Measurements from ENCODE around the gene SNX8.
A peak's percentile ranks its signal among the peaks of the same experiment; 100 is the strongest.

Gene SNX8

GRCh38 chr7:2248984-2249694, 65.1 kb downstream of the SNX8 start:
- no CpG with 5 or more reads among the region's 24 CpGs for WGBS (ENCODE audit: extremely low coverage, insufficient coverage, insufficient read length)
- peaks cover 6 to 27% of the 10 kb centered on the region in 2 experiments for H3K36me3 ChIP-seq (ENCODE audit: control insufficient read depth in 1 of 2, insufficient read depth in 2 of 2, low read length in 2 of 2)
- H2BK120ac ChIP-seq (ENCODE audit: insufficient read depth, low read length, poor library complexity): no peak overlapping the region
- no peak overlapping the region for H3K9ac ChIP-seq (ENCODE audit: low read length)
- no peak overlapping the region for H4K8ac ChIP-seq (ENCODE audit: low read depth, low read length)
- no peak overlapping the region for H3K23ac ChIP-seq (ENCODE audit: low read length)
- peaks cover 2% of the 10 kb centered on the region for H3K79me1 ChIP-seq (ENCODE audit: low read length)
- no peak overlapping the region for H3K4me2 ChIP-seq (ENCODE audit: low read length)
- no peak overlapping the region for H4K12ac ChIP-seq (ENCODE audit: low read depth, low read length)
- no peaks in the 10 kb centered on the region for H3K9me3 ChIP-seq (ENCODE audit: insufficient read depth, low read depth, low read length)
- H3K27me3 ChIP-seq (ENCODE audit: insufficient read depth, low read length): no peaks in the 10 kb centered on the region
- peak; percentile 4 to 38 for DNase-seq
- H3K79me2 ChIP-seq (ENCODE audit: control insufficient read depth, insufficient read depth, low read length, poor library complexity): no peaks in the 10 kb centered on the region
- H2BK5ac ChIP-seq (ENCODE audit: low read depth, low read length, poor library complexity): no peak overlapping the region
- H3K4me3 ChIP-seq (ENCODE audit: low read depth, low read length): no peak overlapping the region
- no peak overlapping the region for H4K91ac ChIP-seq (ENCODE audit: low read depth, low read length)
- H3K4ac ChIP-seq (ENCODE audit: low read depth, low read length): no peak overlapping the region
- H3K4me1 ChIP-seq (ENCODE audit: control insufficient read depth in 1 of 2, insufficient read depth in 2 of 2, low read length in 2 of 2): no peaks in the 10 kb centered on the region
- no peak overlapping the region for H2BK12ac ChIP-seq (ENCODE audit: low read length)
- no peak overlapping the region for H3K14ac ChIP-seq (ENCODE audit: low read length)
- H3K27ac ChIP-seq (ENCODE audit: low read depth, low read length): peak overlapping the region; percentile 2
- no peak overlapping the region for H2AFZ ChIP-seq (ENCODE audit: insufficient read depth, low read length, poor library complexity)
- H2AK5ac ChIP-seq (ENCODE audit: low read length): no peak overlapping the region
- H3K18ac ChIP-seq (ENCODE audit: low read length): no peak overlapping the region

- Histone ChIP-seq H3K9ac (ENCODE audit: low read length) (no peak overlapping the region), H3K36me3 (ENCODE audit: control insufficient read depth in 1 of 2, insufficient read depth in 2 of 2, low read length in 2 of 2) (peaks cover 6 to 18% of the 10 kb centered on the region in 2 experiments), H3K4me1 (ENCODE audit: control insufficient read depth in 1 of 2, insufficient read depth in 2 of 2, low read length in 2 of 2) (peaks cover 4 to 5% of the 10 kb centered on the region in 2 experiments), H2AK5ac (ENCODE audit: low read length) (no peak overlapping the region), H3K4me2 (ENCODE audit: low read length) (no peak overlapping the region), H2BK5ac (ENCODE audit: low read depth, low read length, poor library complexity) (no peak overlapping the region), H4K8ac (ENCODE audit: low read depth, low read length) (no peak overlapping the region), H2AFZ (ENCODE audit: insufficient read depth, low read length, poor library complexity) (no peak overlapping the region), H3K27ac (ENCODE audit: low read depth, low read length) (no peak overlapping the region), H3K79me1 (ENCODE audit: low read length) (peaks cover 2% of the 10 kb centered on the region), H2BK120ac (ENCODE audit: insufficient read depth, low read length, poor library complexity) (no peak overlapping the region), H3K27me3 (ENCODE audit: insufficient read depth, low read length) (no peaks in the 10 kb centered on the region), H3K79me2 (ENCODE audit: control insufficient read depth, insufficient read depth, low read length, poor library complexity) (no peaks in the 10 kb centered on the region), H4K12ac (ENCODE audit: low read depth, low read length) (no peak overlapping the region), H4K91ac (ENCODE audit: low read depth, low read length) (no peak overlapping the region), H3K4me3 (ENCODE audit: low read depth, low read length) (no peak overlapping the region), H2BK12ac (ENCODE audit: low read length) (no peak overlapping the region), H3K23ac (ENCODE audit: low read length) (no peak overlapping the region), H3K14ac (ENCODE audit: low read length) (no peak overlapping the region), H3K9me3 (ENCODE audit: insufficient read depth, low read depth, low read length) (no peaks in the 10 kb centered on the region), H3K18ac (ENCODE audit: low read length) (no peak overlapping the region), H3K4ac (ENCODE audit: low read depth, low read length) (no peak overlapping the region)
- DNase-seq: peak in 1 of 2 donors; percentile 30
- no CpG with 5 or more reads among the region's 36 CpGs for WGBS (ENCODE audit: extremely low coverage, insufficient coverage, insufficient read length)
These were observed 66.9 kb downstream of the SNX8 start for GRCh38 chr7:2247141-2247995.

- no peak overlapping the region for H2BK120ac ChIP-seq (ENCODE audit: insufficient read depth, low read length, poor library complexity)
- H3K9me3 ChIP-seq (ENCODE audit: insufficient read depth, low read depth, low read length): no peaks in the 10 kb centered on the region
- no CpG with 5 or more reads among the region's 22 CpGs for WGBS (ENCODE audit: extremely low coverage, insufficient coverage, insufficient read length)
- H3K9ac ChIP-seq (ENCODE audit: low read length): no peak overlapping the region
- peaks cover 7 to 8% of the 10 kb centered on the region in 2 experiments for H3K4me1 ChIP-seq (ENCODE audit: control insufficient read depth in 1 of 2, insufficient read depth in 2 of 2, low read length in 2 of 2)
- H3K27me3 ChIP-seq (ENCODE audit: insufficient read depth, low read length): no peaks in the 10 kb centered on the region
- H4K12ac ChIP-seq (ENCODE audit: low read depth, low read length): no peak overlapping the region
- H2BK5ac ChIP-seq (ENCODE audit: low read depth, low read length, poor library complexity): no peak overlapping the region
- no peak overlapping the region for H3K4me2 ChIP-seq (ENCODE audit: low read length)
- H4K91ac ChIP-seq (ENCODE audit: low read depth, low read length): no peak overlapping the region
- no peak overlapping the region for H3K4ac ChIP-seq (ENCODE audit: low read depth, low read length)
- peaks cover 3 to 12% of the 10 kb centered on the region in 2 experiments for H3K36me3 ChIP-seq (ENCODE audit: control insufficient read depth in 1 of 2, insufficient read depth in 2 of 2, low read length in 2 of 2)
- no peak overlapping the region for H3K18ac ChIP-seq (ENCODE audit: low read length)
- H3K27ac ChIP-seq (ENCODE audit: low read depth, low read length): no peak overlapping the region
- peaks cover 6% of the 10 kb centered on the region for H3K79me2 ChIP-seq (ENCODE audit: control insufficient read depth, insufficient read depth, low read length, poor library complexity)
- no peak for DNase-seq
- H4K8ac ChIP-seq (ENCODE audit: low read depth, low read length): no peak overlapping the region
- peaks cover 9% of the 10 kb centered on the region for H3K79me1 ChIP-seq (ENCODE audit: low read length)
- no peak overlapping the region for H3K4me3 ChIP-seq (ENCODE audit: low read depth, low read length)
- H3K23ac ChIP-seq (ENCODE audit: low read length): no peak overlapping the region
- no peak overlapping the region for H2BK12ac ChIP-seq (ENCODE audit: low read length)
- no peak overlapping the region for H2AFZ ChIP-seq (ENCODE audit: insufficient read depth, low read length, poor library complexity)
- H2AK5ac ChIP-seq (ENCODE audit: low read length): no peak overlapping the region
- no peak overlapping the region for H3K14ac ChIP-seq (ENCODE audit: low read length)
These were observed 68.2 kb downstream of the SNX8 start for GRCh38 chr7:2245883-2246675.

GRCh38 chr7:2244404-2244995, 69.7 kb downstream of the SNX8 start:
- no peak overlapping the region for H3K14ac ChIP-seq (ENCODE audit: low read length)
- no peak overlapping the region for H3K4me3 ChIP-seq (ENCODE audit: low read depth, low read length)
- H3K4me2 ChIP-seq (ENCODE audit: low read length): no peak overlapping the region
- no peak overlapping the region for H2BK5ac ChIP-seq (ENCODE audit: low read depth, low read length, poor library complexity)
- peaks cover 6 to 8% of the 10 kb centered on the region in 2 experiments for H3K36me3 ChIP-seq (ENCODE audit: control insufficient read depth in 1 of 2, insufficient read depth in 2 of 2, low read length in 2 of 2)
- WGBS (ENCODE audit: extremely low coverage, insufficient coverage, insufficient read length): no CpG with 5 or more reads among the region's 25 CpGs
- no peaks in the 10 kb centered on the region for H3K9me3 ChIP-seq (ENCODE audit: insufficient read depth, low read depth, low read length)
- H4K8ac ChIP-seq (ENCODE audit: low read depth, low read length): no peak overlapping the region
- peak overlapping the region; percentile 17 for H4K12ac ChIP-seq (ENCODE audit: low read depth, low read length)
- peaks cover 6% of the 10 kb centered on the region for H3K79me2 ChIP-seq (ENCODE audit: control insufficient read depth, insufficient read depth, low read length, poor library complexity)
- peaks cover 8 to 9% of the 10 kb centered on the region in 2 experiments for H3K4me1 ChIP-seq (ENCODE audit: control insufficient read depth in 1 of 2, insufficient read depth in 2 of 2, low read length in 2 of 2)
- no peak overlapping the region for H3K18ac ChIP-seq (ENCODE audit: low read length)
- no peak overlapping the region for H2BK12ac ChIP-seq (ENCODE audit: low read length)
- H3K23ac ChIP-seq (ENCODE audit: low read length): no peak overlapping the region
- H2BK120ac ChIP-seq (ENCODE audit: insufficient read depth, low read length, poor library complexity): no peak overlapping the region
- H3K27me3 ChIP-seq (ENCODE audit: insufficient read depth, low read length): no peaks in the 10 kb centered on the region
- no peak overlapping the region for H4K91ac ChIP-seq (ENCODE audit: low read depth, low read length)
- no peak overlapping the region for H2AK5ac ChIP-seq (ENCODE audit: low read length)
- H3K79me1 ChIP-seq (ENCODE audit: low read length): peaks cover 9% of the 10 kb centered on the region
- no peak overlapping the region for H3K27ac ChIP-seq (ENCODE audit: low read depth, low read length)
- H3K9ac ChIP-seq (ENCODE audit: low read length): no peak overlapping the region
- no peak overlapping the region for H2AFZ ChIP-seq (ENCODE audit: insufficient read depth, low read length, poor library complexity)
- DNase-seq: no peak
- H3K4ac ChIP-seq (ENCODE audit: low read depth, low read length): no peak overlapping the region

Data from trophoblast cell (in vitro differentiated cells and primary cell).